Astrocyte of the spinal cord (primary cell): ENCODE results near the gene SETDB1.

Experiments
- DNase-seq: peaks from one replicate; pipeline ENCODE4 v3.0.0; 2011; ENCODE audit warnings: low read depth, low spot score
- H3K4me3 ChIP-seq: 2 replicates; pipeline ENCODE4 v1.5.1; 2011; ENCODE audit warnings: low read depth, mild to moderate bottlenecking, low read length, moderate library complexity
- in situ Hi-C: cut with HindIII; loops from 2 replicates; pipeline ENCODE4 v1.10.0; 2017; ENCODE audit warnings: low sequenced_read_pairs
- TF ChIP-seq, protein P1 (sequence below): IDR thresholded peaks from 2 replicates; pipeline ENCODE4 v1.5.1; 2012; ENCODE audit warnings: low read depth, mild to moderate bottlenecking, low read length, inconsistent platforms

SETDB1 gene

GRCh38 chr1:150966011-150966410 is 39.8 kb downstream of the SETDB1 start:
- no peak overlapping the region for H3K4me3 ChIP-seq
- TF ChIP-seq, protein P1, sequence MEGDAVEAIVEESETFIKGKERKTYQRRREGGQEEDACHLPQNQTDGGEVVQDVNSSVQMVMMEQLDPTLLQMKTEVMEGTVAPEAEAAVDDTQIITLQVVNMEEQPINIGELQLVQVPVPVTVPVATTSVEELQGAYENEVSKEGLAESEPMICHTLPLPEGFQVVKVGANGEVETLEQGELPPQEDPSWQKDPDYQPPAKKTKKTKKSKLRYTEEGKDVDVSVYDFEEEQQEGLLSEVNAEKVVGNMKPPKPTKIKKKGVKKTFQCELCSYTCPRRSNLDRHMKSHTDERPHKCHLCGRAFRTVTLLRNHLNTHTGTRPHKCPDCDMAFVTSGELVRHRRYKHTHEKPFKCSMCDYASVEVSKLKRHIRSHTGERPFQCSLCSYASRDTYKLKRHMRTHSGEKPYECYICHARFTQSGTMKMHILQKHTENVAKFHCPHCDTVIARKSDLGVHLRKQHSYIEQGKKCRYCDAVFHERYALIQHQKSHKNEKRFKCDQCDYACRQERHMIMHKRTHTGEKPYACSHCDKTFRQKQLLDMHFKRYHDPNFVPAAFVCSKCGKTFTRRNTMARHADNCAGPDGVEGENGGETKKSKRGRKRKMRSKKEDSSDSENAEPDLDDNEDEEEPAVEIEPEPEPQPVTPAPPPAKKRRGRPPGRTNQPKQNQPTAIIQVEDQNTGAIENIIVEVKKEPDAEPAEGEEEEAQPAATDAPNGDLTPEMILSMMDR = no peak
- in situ Hi-C loops = no loop called here
- DNase-seq = no peak

GRCh38 chr1:150967936-150968335 is 41.8 kb downstream of the SETDB1 start:
- H3K4me3 ChIP-seq = no peak overlapping the region
- TF ChIP-seq, protein P1 = no peak
- no peak for DNase-seq
- in situ Hi-C loops = no loop called here

GRCh38 chr1:150968491-150968890 is 42.3 kb downstream of the SETDB1 start:
- H3K4me3 ChIP-seq = no peak overlapping the region
- DNase-seq = no peak
- TF ChIP-seq, protein P1 = no peak
- in situ Hi-C loops = no loop called here

GRCh38 chr1:150969626-150970025 is 43.5 kb downstream of the SETDB1 start:
- in situ Hi-C loops = no loop called here

DNA sequence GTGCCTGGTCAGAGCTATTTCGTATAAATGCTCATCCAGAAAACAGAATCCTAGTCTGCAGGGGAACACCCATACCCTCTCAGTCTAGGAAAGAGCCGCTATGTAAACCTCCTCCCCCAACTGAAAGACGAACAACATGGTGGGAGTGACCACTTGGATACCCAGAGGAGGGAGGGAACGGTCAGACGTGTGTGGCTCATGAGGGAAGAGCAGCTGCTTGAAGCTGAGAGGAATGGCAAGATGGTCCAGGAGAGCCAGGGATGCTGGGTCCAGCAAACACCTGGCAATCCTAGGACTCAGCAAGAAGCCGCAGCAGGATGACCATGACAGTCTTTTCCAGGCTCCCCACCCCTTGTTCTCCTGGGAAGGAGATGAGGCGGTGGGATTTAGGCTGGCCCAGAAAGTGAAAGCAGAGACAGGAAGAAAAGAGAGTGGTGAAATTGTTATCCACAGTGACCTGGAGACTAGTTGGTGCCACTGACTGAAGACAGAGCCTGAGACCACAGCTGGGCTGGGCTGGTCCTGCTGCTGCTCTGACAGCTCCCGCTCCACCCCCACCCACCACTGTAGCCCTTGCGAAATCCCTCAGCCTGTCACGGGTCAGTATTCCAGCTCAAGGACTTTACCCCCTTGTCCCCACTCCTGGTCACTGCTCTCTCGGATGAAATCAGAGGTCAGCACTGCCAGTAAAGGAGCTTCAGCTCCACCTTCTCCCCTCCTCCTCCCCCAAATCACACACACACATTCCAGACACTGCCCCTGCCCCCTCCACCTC is 44.8 kb downstream of the SETDB1 start:
- in situ Hi-C loops = no loop called here
- no peak overlapping the region for H3K4me3 ChIP-seq
- DNase-seq = peak; percentile 13

More at GRCh38 chr1:150969626-150970025, 43.5 kb downstream of the SETDB1 start:
- H3K4me3 ChIP-seq = no peak overlapping the region
- DNase-seq = no peak
- TF ChIP-seq, protein P1 = no peak

GRCh38 chr1:150971583-150972416 is 45.6 kb downstream of the SETDB1 start:
- in situ Hi-C loops = no loop called here
- H3K4me3 ChIP-seq = no peak overlapping the region
- TF ChIP-seq, protein P1 = no peak
- DNase-seq = no peak

More for the DNA sequence above, 44.8 kb downstream of the SETDB1 start:
- TF ChIP-seq, protein P1 = no peak
